Fibroblast of mammary gland (primary cell): ENCODE results near the gene CRIM1.

Source experiments
- DNase-seq: peaks from one replicate; pipeline ENCODE4 v3.0.0-alpha.2; 2010; ENCODE audit warnings: low read depth
- H3K4me3 ChIP-seq: 2 replicates; pipeline ENCODE4 v1.5.1; 2011; ENCODE audit warnings: low read depth, mild to moderate bottlenecking, low read length, moderate library complexity; ENCODE audit not compliant: control insufficient read depth
- CTCF ChIP-seq: conservative IDR thresholded peaks from 2 replicates; pipeline ENCODE4 v1.5.1; 2011; ENCODE audit warnings: low read depth, low read length, inconsistent platforms; ENCODE audit not compliant: control insufficient read depth, insufficient read depth

CRIM1 gene

GRCh38 chr2:36530983-36531354 is 175.4 kb downstream of the CRIM1 start:
- peak; percentile 88 for DNase-seq
- peak; percentile 35 for TF ChIP-seq CTCF
- no peak overlapping the region for H3K4me3 ChIP-seq

GRCh38 chr2:36534275-36534799 is 178.8 kb downstream of the CRIM1 start:
- TF ChIP-seq CTCF = no peak
- no peak for DNase-seq

GRCh38 chr2:36535099-36535498 is 179.5 kb downstream of the CRIM1 start:
- H3K4me3 ChIP-seq = no peak overlapping the region
- no peak for TF ChIP-seq CTCF
- DNase-seq = no peak

More at GRCh38 chr2:36534275-36534799, 178.8 kb downstream of the CRIM1 start:
- H3K4me3 ChIP-seq = no peak overlapping the region

GRCh38 chr2:36536776-36537175 is 181.2 kb downstream of the CRIM1 start:
- no peak overlapping the region for H3K4me3 ChIP-seq
- DNase-seq = no peak
- TF ChIP-seq CTCF = no peak

GRCh38 chr2:36538335-36538734 is 182.8 kb downstream of the CRIM1 start:
- no peak for DNase-seq
- TF ChIP-seq CTCF = no peak
- no peak overlapping the region for H3K4me3 ChIP-seq

GRCh38 chr2:36539631-36540030 is 184.1 kb downstream of the CRIM1 start:
- H3K4me3 ChIP-seq = no peak overlapping the region
- no peak for TF ChIP-seq CTCF
- peak; percentile 55 for DNase-seq
